Measurements from ENCODE around the gene PTCSC3. TPM values are rescaled to one million over a fixed set of nuclear protein-coding genes. Genes with fewer than 3 reads are reported as not detected.
"Not testable (repeated sequence)": the region's sequence is repeated elsewhere in the genome, so short reads cannot be mapped to it uniquely, and the experiment has no call there.

The PTCSC3 gene
- polyA plus RNA-seq, 3 donors = not detected

GRCh38 chr14:36105401-36105800 is 71.1 kb downstream of the PTCSC3 start:
- no peak for TF ChIP-seq CTCF (IDR thresholded peaks at IDR 0.05)
- H3K4me1 ChIP-seq (ENCODE audit: control insufficient read depth in 1 of 2, insufficient read depth in 2 of 2, low read length in 2 of 2) = no peaks in the 10 kb centered on the region
- H3K4me3 ChIP-seq (replicated peaks in 1 of 3; ENCODE audit: low read depth in 2 of 3, low read length in 3 of 3) = no peak overlapping the region
- WGBS (ENCODE audit: insufficient coverage) = no CpG with 5 or more reads among the region's 1 CpG
- intact Hi-C loops (cut with micrococcal nuclease) = no loop called here
- H3K9ac ChIP-seq (ENCODE audit: insufficient read depth, low read length, poor library complexity, severe bottlenecking) = no peak overlapping the region
- H3K4me3 Mint-ChIP-seq = no peak overlapping the region
- no peak overlapping the region for H3K4me2 ChIP-seq (replicated peaks; ENCODE audit: extremely low read depth, low read length, poor library complexity, severe bottlenecking)
- DNase-seq = no peak
- H3K27ac ChIP-seq (ENCODE audit: low read depth in 1 of 2, low read length in 2 of 2) = no peak overlapping the region
- no peaks in the 10 kb centered on the region for H3K36me3 Mint-ChIP-seq
- H3K4me1 Mint-ChIP-seq = no peaks in the 10 kb centered on the region
- no peaks in the 10 kb centered on the region for H3K9me3 Mint-ChIP-seq
- H3K27ac Mint-ChIP-seq = no peak overlapping the region
- no peaks in the 10 kb centered on the region for H3K9me3 ChIP-seq (replicated peaks in 1 of 2; ENCODE audit: control insufficient read depth in 1 of 2, insufficient read depth in 1 of 2, low read length in 2 of 2)
- H3K36me3 ChIP-seq (replicated peaks in 1 of 2; ENCODE audit: control insufficient read depth in 1 of 2, insufficient read depth in 2 of 2, low read length in 2 of 2) = no peaks in the 10 kb centered on the region
- no peaks in the 10 kb centered on the region for H4K20me1 ChIP-seq (ENCODE audit: insufficient read depth, low read length)
- H3K27me3 ChIP-seq (ENCODE audit: control insufficient read depth in 2 of 2, insufficient read depth in 2 of 2, low read length in 2 of 2) = no peaks in the 10 kb centered on the region
- H2AFZ ChIP-seq (ENCODE audit: insufficient read depth, low read depth, low read length, poor library complexity, severe bottlenecking) = no peak overlapping the region
- H3K27me3 Mint-ChIP-seq (ENCODE audit: low read depth in 3 of 3) = peaks cover 0 to 8% (median 3%) of the 10 kb centered on the region in 3 donors
- H3K79me2 ChIP-seq (ENCODE audit: insufficient read depth, low read length) = no peaks in the 10 kb centered on the region

- H3K4me1 Mint-ChIP-seq; H3K27me3 Mint-ChIP-seq (ENCODE audit: low read depth in 3 of 3): not testable (repeated sequence)
- 58% methylated on average over 2 of the region's 7 CpGs for WGBS (ENCODE audit: insufficient coverage)
Measured at GRCh38 chr14:36104258-36104657, 72.3 kb downstream of the PTCSC3 start.

More at GRCh38 chr14:36104258-36104657, 72.3 kb downstream of the PTCSC3 start:
- intact Hi-C loops (cut with micrococcal nuclease); H2AFZ ChIP-seq (ENCODE audit: insufficient read depth, low read depth, low read length, poor library complexity, severe bottlenecking); H3K4me3 Mint-ChIP-seq; H3K9me3 ChIP-seq (replicated peaks in 1 of 2; ENCODE audit: control insufficient read depth in 1 of 2, insufficient read depth in 1 of 2, low read length in 2 of 2); H3K4me2 ChIP-seq (replicated peaks; ENCODE audit: extremely low read depth, low read length, poor library complexity, severe bottlenecking); H3K36me3 Mint-ChIP-seq; H3K9me3 Mint-ChIP-seq; H3K9ac ChIP-seq (ENCODE audit: insufficient read depth, low read length, poor library complexity, severe bottlenecking); H4K20me1 ChIP-seq (ENCODE audit: insufficient read depth, low read length); DNase-seq; H3K4me3 ChIP-seq (replicated peaks in 1 of 3; ENCODE audit: low read depth in 2 of 3, low read length in 3 of 3); H3K27ac ChIP-seq (ENCODE audit: low read depth in 1 of 2, low read length in 2 of 2); H3K27me3 ChIP-seq (ENCODE audit: control insufficient read depth in 2 of 2, insufficient read depth in 2 of 2, low read length in 2 of 2); H3K36me3 ChIP-seq (replicated peaks in 1 of 2; ENCODE audit: control insufficient read depth in 1 of 2, insufficient read depth in 2 of 2, low read length in 2 of 2); H3K27ac Mint-ChIP-seq; H3K4me1 ChIP-seq (ENCODE audit: control insufficient read depth in 1 of 2, insufficient read depth in 2 of 2, low read length in 2 of 2); H3K79me2 ChIP-seq (ENCODE audit: insufficient read depth, low read length): not testable (repeated sequence)
